DMS79 (cell line): Measurements from ENCODE around the gene ANKH.

ENCODE experiments used
- DNase-seq: peaks from one replicate; lab custom pipeline; 2025; lab: John Stamatoyannopoulos, UW

ANKH gene

DNA sequence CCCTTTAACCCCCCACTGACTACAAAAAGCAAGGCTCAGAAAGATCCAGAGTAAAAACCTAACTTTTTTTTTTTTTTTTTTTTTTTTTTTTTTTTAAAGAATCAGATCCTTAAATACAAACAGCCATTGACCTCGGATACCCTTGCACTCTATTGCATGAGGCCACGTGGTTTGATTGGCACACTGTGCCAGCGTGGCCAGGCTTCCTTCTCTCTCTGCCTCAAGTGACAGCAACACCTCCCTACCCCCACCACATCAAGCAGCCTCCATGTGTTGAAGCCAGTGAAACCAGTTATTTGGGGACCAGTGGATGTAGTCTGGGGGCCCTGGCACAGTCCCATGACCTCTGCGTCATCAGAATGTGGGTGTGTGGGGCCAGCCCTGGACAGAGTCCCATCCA is 135.6 kb downstream of the ANKH start:
- DNase-seq = no peak

DNA sequence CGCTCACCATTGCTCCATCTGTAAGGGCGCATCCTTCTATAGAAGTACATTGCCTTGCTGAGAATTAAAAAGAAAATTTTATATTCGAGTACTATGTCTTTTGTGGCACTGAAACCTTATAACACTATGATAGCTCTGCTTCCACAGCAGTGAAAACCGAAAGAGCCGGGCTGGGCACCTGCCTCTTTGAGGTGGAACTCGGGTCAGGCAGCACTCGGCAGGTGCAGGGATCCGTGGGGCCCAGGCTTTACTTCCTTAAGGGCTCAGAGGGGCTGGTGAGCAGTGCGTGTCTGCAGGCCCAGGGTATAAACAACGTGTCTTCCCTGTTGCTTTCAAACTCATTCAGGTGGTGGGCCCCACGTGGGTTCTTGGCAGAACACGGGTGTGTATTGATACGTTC is 137.2 kb downstream of the ANKH start:
- DNase-seq = no peak

GRCh38 chr5:14733661-14734060 is 137.9 kb downstream of the ANKH start:
- DNase-seq = no peak

DNA sequence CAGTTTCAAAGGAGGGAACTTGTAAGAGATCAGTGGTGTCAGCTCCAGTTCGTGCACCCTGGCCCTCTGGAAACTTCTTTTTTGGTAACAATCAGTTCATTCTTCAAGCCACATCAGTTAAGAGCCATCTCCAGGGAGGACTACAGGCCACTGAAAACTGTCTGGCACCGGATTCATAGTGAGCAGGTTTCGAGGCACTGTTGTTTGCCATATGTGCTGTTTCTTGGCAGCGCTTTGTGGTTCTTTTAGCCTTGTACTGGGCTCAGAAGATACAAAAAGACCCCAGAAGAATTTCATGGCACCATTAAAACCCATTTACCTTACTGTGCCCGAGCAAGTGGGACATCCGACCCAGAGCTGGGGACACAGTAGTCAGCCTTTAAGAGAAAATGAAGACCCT is 138.6 kb downstream of the ANKH start:
- DNase-seq = no peak

GRCh38 chr5:14730881-14731280 is 140.7 kb downstream of the ANKH start:
- no peak for DNase-seq

- DNase-seq = no peak
Measured at GRCh38 chr5:14730466-14730865, 141.1 kb downstream of the ANKH start.

DNA sequence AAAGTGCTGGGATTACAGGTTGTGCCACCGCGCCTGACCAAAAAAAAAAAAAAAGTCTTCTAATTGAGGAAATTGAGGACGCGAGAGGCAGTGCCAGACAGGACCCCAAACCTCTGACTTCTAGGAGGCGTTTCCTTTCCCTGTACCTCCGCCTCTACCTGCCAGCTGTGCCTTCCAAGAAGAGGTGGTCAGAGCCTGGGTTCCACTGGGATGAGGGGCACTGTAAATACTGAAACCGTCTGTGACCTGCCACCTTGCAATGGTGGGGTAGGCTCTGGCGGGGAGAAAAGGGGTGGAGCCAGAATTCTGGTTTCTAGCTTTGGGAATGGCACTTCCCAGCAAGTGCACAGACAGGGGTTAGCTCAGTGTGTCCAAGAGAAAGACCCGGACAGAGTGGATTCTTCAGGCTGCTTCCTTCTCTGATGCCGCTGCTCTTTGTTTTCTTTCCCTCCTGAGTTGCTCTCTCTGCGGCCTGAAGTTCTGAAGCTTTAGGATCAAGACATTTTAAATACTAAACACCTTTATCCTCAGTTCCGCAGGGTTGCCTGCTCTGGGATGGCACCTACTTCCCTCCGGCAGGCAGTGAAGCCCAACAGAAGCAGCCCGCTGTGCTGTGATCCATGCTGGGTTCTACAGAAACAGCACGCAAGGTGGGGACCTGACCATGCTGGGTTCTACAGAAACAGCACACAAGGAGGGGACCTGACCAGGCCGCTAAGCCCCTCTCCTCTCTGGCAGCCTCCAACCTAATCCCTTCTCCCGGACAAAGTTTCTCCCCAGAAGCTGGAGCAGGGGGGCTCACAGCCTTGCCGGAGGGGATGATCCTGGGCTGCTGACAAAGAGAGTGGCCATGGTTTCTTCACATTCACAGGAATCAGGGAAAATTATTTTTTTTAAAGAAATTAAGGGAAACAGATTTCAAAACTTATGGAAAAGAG is 141.9 kb downstream of the ANKH start:
- DNase-seq = no peak

- DNase-seq = no peak
Measured at GRCh38 chr5:14728459-14728938, 143.1 kb downstream of the ANKH start.

DNA sequence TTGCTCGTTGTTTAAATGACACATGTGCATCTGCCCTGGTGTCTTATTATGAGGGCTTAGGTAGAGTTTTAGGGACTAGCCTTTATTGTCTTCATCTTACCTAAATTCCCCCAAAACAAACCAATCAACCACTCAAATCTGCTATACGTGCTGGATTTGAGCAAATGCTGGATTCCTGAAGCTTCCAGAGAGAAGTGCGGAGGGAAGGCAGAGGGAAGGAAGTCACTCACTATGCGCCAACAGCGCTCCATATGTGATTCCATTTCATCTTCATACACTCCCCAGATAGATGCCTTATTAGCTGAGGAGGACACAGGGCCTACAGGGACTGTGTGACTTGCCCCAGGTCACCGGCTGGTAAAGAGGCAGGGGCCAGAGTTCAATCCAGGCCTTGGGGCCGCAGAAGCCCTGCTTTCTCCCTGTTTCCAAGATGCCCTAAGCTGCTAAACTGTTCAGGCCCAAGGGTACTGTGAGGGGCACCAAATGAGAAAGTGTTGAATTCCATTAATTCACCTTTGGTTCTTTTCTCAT is 143.6 kb downstream of the ANKH start:
- no peak for DNase-seq

DNA sequence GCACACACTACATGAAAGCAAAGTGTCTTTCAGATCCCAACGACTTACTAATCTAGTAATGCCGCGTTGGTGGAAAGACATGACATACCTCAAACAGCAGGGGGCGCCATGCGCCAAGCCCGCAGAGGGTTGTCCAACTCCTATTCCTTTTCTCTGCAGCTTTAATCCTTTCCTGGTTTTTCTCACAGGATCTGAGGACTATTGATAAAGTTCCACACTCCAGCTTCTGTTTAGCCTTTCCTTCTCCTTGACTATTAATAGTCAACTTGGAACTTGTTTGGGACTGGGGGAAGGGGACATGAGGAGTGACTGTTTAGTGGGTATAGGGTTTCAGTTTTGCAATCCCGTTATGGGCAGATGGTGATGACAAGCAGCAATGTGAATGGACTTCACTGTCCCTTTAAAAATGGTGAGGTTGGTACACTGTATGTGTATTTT is 144.1 kb downstream of the ANKH start:
- DNase-seq = no peak

GRCh38 chr5:14726066-14726838 is 145.3 kb downstream of the ANKH start:
- DNase-seq = no peak

- DNase-seq = no peak
Measured at GRCh38 chr5:14724633-14725032, 146.9 kb downstream of the ANKH start.

- DNase-seq = no peak
Measured at GRCh38 chr5:14723701-14724132, 147.9 kb downstream of the ANKH start.

- no peak for DNase-seq
Measured at GRCh38 chr5:14722923-14723322, 148.7 kb downstream of the ANKH start.

DNA sequence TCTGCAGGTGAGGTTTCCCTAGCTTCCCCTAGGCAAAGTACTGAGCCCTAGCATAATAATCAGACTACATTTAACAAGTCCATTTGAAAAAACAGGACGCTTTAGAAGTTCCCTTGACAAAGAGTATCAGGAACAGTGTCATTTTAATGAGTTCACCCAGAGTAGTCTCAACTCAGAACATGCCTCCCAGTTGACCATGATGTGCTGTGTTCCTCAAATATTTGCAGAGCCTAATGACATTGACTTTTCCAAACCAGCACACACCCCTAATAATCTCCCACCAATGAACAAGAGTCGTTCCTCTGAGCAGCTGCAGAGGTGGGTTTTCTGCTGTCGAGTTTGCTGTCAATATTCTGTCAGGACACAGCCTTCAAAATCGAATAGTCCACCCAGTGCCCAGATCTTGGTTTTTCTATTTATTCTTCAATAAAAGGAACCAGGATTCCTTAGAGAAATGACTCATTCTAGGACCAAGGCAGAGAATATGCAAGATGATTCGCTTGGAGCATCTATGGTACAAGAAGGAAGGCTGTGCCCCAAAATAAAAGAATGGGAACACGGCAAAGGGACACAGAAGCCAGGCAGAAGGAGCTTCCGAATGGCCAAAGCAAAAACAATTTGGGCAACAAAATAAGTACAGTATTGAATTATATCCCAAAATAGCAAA is 149.5 kb downstream of the ANKH start:
- DNase-seq = no peak

DNA sequence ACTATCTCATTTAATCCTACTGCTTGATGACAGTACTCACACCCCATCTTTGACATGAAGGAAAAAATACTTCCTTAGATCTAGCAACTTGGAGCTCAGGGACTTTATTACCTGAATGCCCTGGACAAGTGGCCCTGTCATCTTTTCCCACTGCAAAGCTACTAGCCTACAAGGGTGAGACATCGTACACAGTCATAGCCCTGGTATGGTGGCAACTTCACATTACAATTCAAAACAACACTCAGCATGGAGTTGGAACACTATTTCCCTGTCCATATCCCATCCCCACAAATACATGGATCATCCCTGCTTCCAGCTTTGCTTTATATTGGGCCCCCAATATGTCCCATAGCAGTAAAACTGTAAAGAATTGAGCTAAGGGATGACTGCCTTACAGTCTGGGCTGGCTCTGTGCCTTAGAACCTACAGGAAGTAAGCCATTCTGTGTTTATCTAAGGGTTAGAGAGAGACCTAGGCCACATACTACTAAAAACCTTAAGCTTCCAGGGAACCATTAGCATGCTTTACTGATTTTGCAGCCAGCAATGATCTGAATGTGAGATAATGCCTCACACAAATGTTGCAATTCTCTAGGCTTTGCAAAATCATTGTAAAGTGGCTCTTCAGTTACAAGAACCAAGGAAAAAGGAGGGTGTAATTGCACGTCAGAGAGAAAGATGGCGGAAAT is 151.2 kb downstream of the ANKH start:
- no peak for DNase-seq

DNA sequence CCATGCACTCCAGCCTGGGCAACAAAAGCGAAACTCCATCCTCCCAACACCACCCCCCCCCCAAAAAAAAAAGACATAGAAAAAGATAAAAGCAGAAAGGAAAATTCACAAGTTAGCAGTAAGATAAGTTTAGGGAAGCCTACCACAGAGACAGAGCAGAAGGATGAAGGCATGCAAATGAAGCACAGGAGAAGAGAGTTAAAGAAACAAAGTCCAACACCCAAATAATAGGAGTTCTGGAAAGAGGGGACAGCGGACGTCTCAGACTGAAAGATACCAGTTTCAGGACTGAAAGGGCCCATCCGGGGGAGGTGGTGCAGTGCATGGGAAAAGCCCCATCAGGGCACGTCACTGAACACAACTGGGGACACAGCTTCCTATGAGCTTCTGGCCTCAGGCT is 152.8 kb downstream of the ANKH start:
- DNase-seq = no peak

DNA sequence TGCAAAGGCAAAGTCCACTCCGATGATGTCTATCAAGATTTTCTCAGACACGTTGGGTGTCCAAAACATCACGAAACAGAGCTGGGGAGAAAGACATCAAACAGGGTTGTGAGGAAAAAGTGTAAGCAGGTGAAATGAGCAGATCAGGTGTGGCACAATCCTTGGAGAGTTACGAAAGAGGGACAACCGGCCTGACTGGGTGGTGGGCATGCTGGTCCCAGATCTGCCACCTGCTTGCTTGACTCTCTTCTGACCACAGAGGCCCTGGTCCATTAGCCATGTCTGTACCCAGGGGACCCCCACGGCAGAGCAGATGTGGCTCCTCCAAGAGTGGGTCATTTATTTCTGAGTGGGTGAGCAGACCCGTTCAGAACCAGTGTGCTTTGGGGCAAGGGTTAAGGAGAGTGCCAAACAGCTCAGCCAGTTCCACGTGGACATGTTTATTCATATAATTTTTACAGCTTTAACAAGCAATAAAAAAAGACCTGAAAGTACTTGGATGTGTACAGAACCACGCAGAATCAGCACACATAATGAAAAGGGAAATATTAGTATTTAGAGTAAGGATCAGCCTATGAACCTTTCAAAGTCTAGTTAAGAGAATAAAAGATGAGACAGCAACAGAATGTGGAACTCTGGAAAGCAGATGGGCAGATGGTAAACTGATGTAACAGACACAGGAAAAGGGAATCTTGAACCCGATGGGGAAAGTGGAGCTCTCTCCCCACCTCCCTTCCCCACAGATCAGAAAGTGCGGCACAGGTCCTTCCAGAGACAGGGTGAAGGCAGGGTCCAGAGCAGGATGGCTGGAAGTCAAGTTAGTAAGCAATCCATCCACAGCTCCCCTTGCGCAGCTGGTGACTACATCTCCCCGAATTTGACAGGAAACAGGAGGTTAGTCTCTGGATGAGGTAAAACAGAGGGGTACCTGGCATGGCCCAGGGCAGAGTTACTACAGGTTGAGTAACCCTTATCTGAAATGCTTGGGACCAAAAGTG is 154.5 kb downstream of the ANKH start:
- no peak for DNase-seq

- no peak for DNase-seq
Measured at GRCh38 chr5:14715481-14715880, 156.1 kb downstream of the ANKH start.

GRCh38 chr5:14714706-14715105 is 156.9 kb downstream of the ANKH start:
- no peak for DNase-seq
